K562 (cell line): ENCODE measurements around the gene CHD6. TPM values are rescaled to one million over a fixed set of nuclear protein-coding genes. Genes with fewer than 3 reads are reported as not detected.

Experiments
- ATAC-seq: fragments of 200-7000 bp; cut with Tn5 transposase; 3 replicates; pipeline ENCODE4 v1.9.1; 2020; ENCODE audit warnings: moderate library complexity
- BruUV-seq: library from RNA; stranded (reverse); fragments of 400-500 nt; replicated peaks from 2 replicates; lab custom pipeline; 2021; lab: Mats Ljungman, UMichigan
- CTCF ChIA-PET: fragments of 300-600 bp; formaldehyde crosslinking; extraction: SDS; loops from one replicate; lab custom pipeline; 2021; ENCODE audit warnings: low intra/inter-chr PET ratio; lab: Yijun Ruan, JAX
- POLR2A ChIA-PET: fragments of 300-600, 350-650 bp; sonication (Branson Sonifier 250); formaldehyde crosslinking; extraction: SDS; loops from one replicate; lab custom pipeline; 2021; ENCODE audit warnings: antibody characterized with exemption, inconsistent platforms; lab: Yijun Ruan, JAX
- DNase-seq, 4 experiments: peaks; one replicate each; pipeline versions ENCODE4 v3.0.0 to v3.0.0-alpha.2; 2011 to 2018; ENCODE audit warnings: low spot score in 3 of 4, mixed read lengths in 3 of 4; ENCODE audit errors: extremely low read depth in 1 of 4
- FAIRE-seq: peaks from 2 replicates; lab custom pipeline; 2011; peaks lifted over from hg19 to GRCh38; lab: Jason Lieb, UNC
- H2AFZ ChIP-seq: 2 replicates; pipeline ENCODE4 v1.6.0; 2011; ENCODE audit warnings: low read depth, low read length, control low read depth, inconsistent platforms
- H3K27ac ChIP-seq: fragments of 200-600 bp; 3 replicates; pipeline ENCODE4 v1.8.0; 2011; ENCODE audit warnings: low read depth, mild to moderate bottlenecking, control low read depth, inconsistent platforms, low read length, moderate library complexity, mixed read lengths; ENCODE audit errors: extremely low read depth
- H3K27me3 ChIP-seq, 2 experiments: fragments of 300-600 bp in 1 of 2; 2 replicates in 1 of 2; 3 replicates in 1 of 2; pipeline versions ENCODE4 v1.6.0 to v1.8.0; 2011; ENCODE audit warnings: inconsistent platforms in 2 of 2, low read length in 2 of 2, mild to moderate bottlenecking in 1 of 2, mixed read lengths in 1 of 2, moderate library complexity in 1 of 2; ENCODE audit not compliant: control insufficient read depth in 2 of 2, insufficient read depth in 2 of 2
- H3K36me3 ChIP-seq: fragments of 300-600 bp; 3 replicates; pipeline ENCODE4 v1.8.0; 2011; ENCODE audit warnings: mild to moderate bottlenecking, low read length, inconsistent platforms; ENCODE audit not compliant: control insufficient read depth, insufficient read depth
- H3K4me1 ChIP-seq, 2 experiments: fragments of 200-600 bp in 1 of 2; replicated peaks in 1 of 2; 2 replicates in 1 of 2; 3 replicates in 1 of 2; pipeline versions ENCODE4 v1.5.1 to v1.8.0; 2011; ENCODE audit warnings: inconsistent platforms in 2 of 2, low read length in 2 of 2, mild to moderate bottlenecking in 1 of 2, mixed read lengths in 1 of 2, moderate library complexity in 1 of 2; ENCODE audit not compliant: control insufficient read depth in 2 of 2, insufficient read depth in 2 of 2
- H3K4me2 ChIP-seq: 2 replicates; pipeline ENCODE4 v1.6.1; 2011; ENCODE audit warnings: low read length, control low read depth, inconsistent platforms, mixed read lengths; ENCODE audit not compliant: insufficient read depth
- H3K4me3 ChIP-seq: fragments of 200-600 bp; sonication (generic), shearing (Covaris generic); 2 replicates; pipeline ENCODE4 v1.5.1; 2016; ENCODE audit warnings: control low read depth, inconsistent platforms
- H3K79me2 ChIP-seq: fragments of 200-600 bp; 3 replicates; pipeline ENCODE4 v1.8.0; 2011; ENCODE audit warnings: low read length, inconsistent platforms; ENCODE audit not compliant: control insufficient read depth, insufficient read depth
- H3K9ac ChIP-seq, 2 experiments: 2 replicates each; pipeline versions ENCODE4 v1.6.0 to v1.6.1; 2011; ENCODE audit warnings: low read depth in 2 of 2, low read length in 2 of 2, control low read depth in 1 of 2, inconsistent platforms in 1 of 2, mild to moderate bottlenecking in 1 of 2, mixed read lengths in 1 of 2; ENCODE audit not compliant: insufficient read depth in 1 of 2
- H3K9me1 ChIP-seq: one replicate; pipeline ENCODE4 v1.6.0; 2011; ENCODE audit warnings: inconsistent platforms, mild to moderate bottlenecking, low read length, moderate library complexity; ENCODE audit not compliant: control insufficient read depth, insufficient read depth
- H3K9me3 ChIP-seq: replicated peaks from 2 replicates; pipeline ENCODE4 v1.5.1; 2011; ENCODE audit warnings: low read depth, low read length, inconsistent platforms; ENCODE audit not compliant: control insufficient read depth, insufficient read depth
- H4K20me1 ChIP-seq: replicated peaks from 2 replicates; pipeline ENCODE4 v1.6.1; 2011; ENCODE audit warnings: low read length, inconsistent platforms, mixed read lengths; ENCODE audit not compliant: control insufficient read depth, insufficient read depth
- ARID1B ChIP-seq: fragments of 450-650 bp; IDR thresholded peaks from 2 replicates; pipeline ENCODE4 v1.6.1; 2016; ENCODE audit warnings: antibody characterized with exemption, mild to moderate bottlenecking, inconsistent platforms
- BCOR ChIP-seq: fragments of 450-650 bp; IDR thresholded peaks from 2 replicates; pipeline ENCODE4 v1.6.1; 2016
- CBFA2T2 ChIP-seq: fragments of 450-650 bp; conservative IDR thresholded peaks from 2 replicates; pipeline ENCODE4 v1.6.1; 2017; ENCODE audit warnings: mild to moderate bottlenecking
- CBFA2T3 ChIP-seq: fragments of 450-650 bp; IDR thresholded peaks from 2 replicates; pipeline ENCODE4 v1.6.1; 2017
- CCAR2 ChIP-seq: fragments of 200-400 bp; formaldehyde crosslinking; IDR thresholded peaks from 2 replicates; pipeline ENCODE4 v1.6.1; 2017; ENCODE audit warnings: mild to moderate bottlenecking, low read depth, low read length
- E2F8 ChIP-seq: fragments of 450-650 bp; IDR thresholded peaks from 2 replicates; pipeline ENCODE4 v1.7.1; 2018; ENCODE audit warnings: mild to moderate bottlenecking, low read depth; ENCODE audit not compliant: partially characterized antibody
- FOXA3 ChIP-seq, 2 experiments: fragments of 450-650 bp in 1 of 2; sonication (generic) in 1 of 2; formaldehyde crosslinking; IDR thresholded peaks in 1 of 2; conservative IDR thresholded peaks in 1 of 2; 2 replicates each; pipeline versions ENCODE4 v1.4.0 to v1.8.0; 2020 to 2022; ENCODE audit warnings: mild to moderate bottlenecking in 2 of 2, missing genetic modification reagents in 1 of 2
- HMBOX1 ChIP-seq: sonication (generic); IDR thresholded peaks from 2 replicates; pipeline ENCODE4 v1.6.1; 2016
- PHB ChIP-seq: fragments of 250-450 bp; sonication (Bioruptor Pico); IDR thresholded peaks from 2 replicates; pipeline ENCODE4 v1.5.0; 2021
- RBM25 ChIP-seq: fragments of 200-400 bp; formaldehyde crosslinking; IDR thresholded peaks from 2 replicates; pipeline ENCODE4 v1.6.1; 2018; ENCODE audit warnings: low read length, low read depth, moderate library complexity; ENCODE audit not compliant: severe bottlenecking
- RFX5 ChIP-seq: IDR thresholded peaks from 2 replicates; pipeline ENCODE4 v1.6.1; 2011; ENCODE audit warnings: low read depth, mild to moderate bottlenecking, improper control_type of control experiment, low read length
- SMAD2 ChIP-seq: fragments of 150-350 bp; IDR thresholded peaks from 2 replicates; pipeline ENCODE4 v1.6.1; 2014; ENCODE audit warnings: low read depth, mild to moderate bottlenecking, low read length
- SOX6 ChIP-seq: fragments of 450-650 bp; IDR thresholded peaks from 2 replicates; pipeline ENCODE4 v1.6.1; 2014; ENCODE audit warnings: mild to moderate bottlenecking
- TAL1 ChIP-seq: fragments of 450-650 bp; IDR thresholded peaks from 2 replicates; pipeline ENCODE4 v1.6.1; 2016; ENCODE audit warnings: mild to moderate bottlenecking
- TCF3 ChIP-seq: sonication (generic); formaldehyde crosslinking; IDR thresholded peaks from 2 replicates; pipeline ENCODE4 v1.4.0; 2020; ENCODE audit warnings: mild to moderate bottlenecking, missing genetic modification reagents
- ZMIZ1 ChIP-seq, 2 experiments: fragments of 150-350 bp in 1 of 2; IDR thresholded peaks; 2 replicates each; pipeline ENCODE4 v1.6.1; 2012 to 2016; ENCODE audit warnings: low read depth in 2 of 2, low read length in 2 of 2, mild to moderate bottlenecking in 1 of 2, moderate library complexity in 1 of 2
- WGBS: fragments of 100-300 bp; shearing (Covaris generic); methylation state at CpG from one replicate; pipeline ENCODE4 v1.1.6; 2016; ENCODE audit warnings: low coverage, mixed read lengths; ENCODE audit not compliant: insufficient coverage; ENCODE audit errors: missing lambda C conversion rate; 5-methylcytosine and 5-hydroxymethylcytosine counted together
- in situ Hi-C: fragments of 300-500 bp; cut with MboI; formaldehyde crosslinking; loops from 4 replicates; pipeline ENCODE4 v1.15.0; 2018; ENCODE audit warnings: inconsistent platforms, mixed read lengths
- intact Hi-C: fragments of 100-400 bp; cut with micrococcal nuclease; formaldehyde crosslinking; loops from 2 replicates; pipeline ENCODE4 v1.14.2; 2022
- polyA plus RNA-seq, 8 experiments: library from polyadenylated mRNA; depleted of rRNA in 4 of 8; stranded (reverse) in 5 of 8; unstranded in 3 of 8; fragments of >200 nt; fragmentation: Nextera tagmentation in 2 of 8; fragmentation: Illumina TruSeq in 1 of 8; extraction: Ambion mirVana in 2 of 8; extraction: Trizol in 1 of 8; gene quantifications; 2 replicates each; pipeline versions ENCODE4 v1.2.1 to v1.2.3, GENCODE V29; 2011 to 2014; ENCODE audit warnings: inconsistent platforms in 1 of 8, missing spikeins in 1 of 8
- total RNA-seq, 7 experiments: library from RNA; depleted of rRNA in 6 of 7; stranded (reverse); fragments of >200 nt in 6 of 7; fragmentation: Illumina TruSeq in 2 of 7; extraction: Trizol in 2 of 7; gene quantifications; 2 replicates each; pipeline versions ENCODE4 v1.2.1 to v1.2.3, GENCODE V29; 2011 to 2021; ENCODE audit warnings: low replicate concordance in 1 of 7

The CHD6 gene
- total and polyA plus RNA-seq, 9 of the 15 experiments (the other 6 are each of a cell fraction or from before 2014, with no cell fraction given) = 3.9 to 24.2 (median 12.8) TPM

- Histone ChIP-seq H3K9ac (no peak overlapping the region), H3K27me3 (no peaks in the 10 kb centered on the region), H2AFZ (no peak overlapping the region), H3K9me3 (peaks cover 14% of the 10 kb centered on the region), H3K27ac (no peak overlapping the region), H3K79me2 (peaks cover 75% of the 10 kb centered on the region), H3K36me3 (no peaks in the 10 kb centered on the region; the same call in 2 of the 3 replicates), H3K9me1 (no peaks in the 10 kb centered on the region), H3K4me2 (no peak overlapping the region), H3K4me1 (peaks cover 0 to 6% of the 10 kb centered on the region in 2 experiments; a peak in 2 of 5 replicates), H4K20me1 (no peaks in the 10 kb centered on the region), H3K4me3 (no peak overlapping the region)
- CTCF ChIA-PET = no interaction called here
- POLR2A ChIA-PET = interaction anchor here (1.0 to 1.7 kb wide), 2 partner anchors 23 to 47 kb away, joined by 3 read pairs; no protein-coding TSS in a partner anchor
- 69% methylated on average over 8 of the region's 8 CpGs for WGBS
- DNase-seq (no peak), ATAC-seq (peak; percentile 44), FAIRE-seq (no peak)
- BruUV-seq = no TSS peak
- intact Hi-C loops = no loop called here
- in situ Hi-C loops = no loop called here
- peak; percentile 63 for TF ChIP-seq TCF3 (CRISPR knock-in tag)
- TF ChIP-seq CCAR2 = no peak
- no peak for TF ChIP-seq BCOR
- no peak for TF ChIP-seq ZMIZ1 (IDR thresholded peaks at IDR 0.05; ENCODE audit: low read depth in 2 of 2, low read length in 2 of 2)
- TF ChIP-seq FOXA3 (CRISPR knock-in tag; conservative IDR thresholded peaks at IDR 0.05 in 1 of 2, IDR thresholded peaks at IDR 0.05 in 1 of 2) = peak; percentile 58 to 89; a peak in 3 of 4 replicates
- TF ChIP-seq E2F8 = no peak
- TF ChIP-seq ARID1B = peak; percentile 56
- TF ChIP-seq TAL1 = peak; percentile 56
- no peak for TF ChIP-seq RFX5
- TF ChIP-seq SOX6 = peak; percentile 12; the same call in 1 of the 2 replicates
- no peak for TF ChIP-seq SMAD2
- peak; percentile 23; the same call in 1 of the 2 replicates for TF ChIP-seq CBFA2T2
- peak; percentile 48 for TF ChIP-seq CBFA2T3
- TF ChIP-seq PHB = no peak
- TF ChIP-seq RBM25 = no peak
- peak; percentile 68 for TF ChIP-seq HMBOX1
These were observed 23.5 kb downstream of the CHD6 start for GRCh38 chr20:41594514-41595322.
